ENCODE data around the gene PRKAG2. TPM values are rescaled to one million over a fixed set of nuclear protein-coding genes. Genes with fewer than 3 reads are reported as not detected.

Gene PRKAG2
- total and polyA plus RNA-seq, 10 donors, result 15.8 to 50.9 (median 32.8) TPM

GRCh38 chr7:151763420-151763984 lies 113.4 kb downstream of the PRKAG2 start:
- intact Hi-C loops (cut with DNase I; ENCODE audit: low total_unique reads), result loop anchor here (10.0 kb wide), 1 partner anchor 399 kb away; no protein-coding TSS in a partner anchor
- Histone ChIP-seq H3K27ac (no peak overlapping the region), H3K36me3 (peaks cover 0 to 21% (median 0%) of the 10 kb centered on the region in 6 donors), H3K4me1 (peaks cover 0 to 16% (median 4%) of the 10 kb centered on the region in 6 donors), H3K4me3 (no peak overlapping the region), H3K9me3 (peaks cover 0 to 8% (median 3%) of the 10 kb centered on the region in 8 donors), H3K27me3 (replicated peaks in 1 of 7) (no peaks in the 10 kb centered on the region)
- TF ChIP-seq CTCF (IDR thresholded peaks at IDR 0.05 in 8 of 11, conservative IDR thresholded peaks at IDR 0.05 in 3 of 11), result no peak
- TF ChIP-seq POLR2AphosphoS5 (IDR thresholded peaks at IDR 0.05), result no peak
- TF ChIP-seq POLR2A (IDR thresholded peaks at IDR 0.05), result no peak
- DNase-seq, result peak; percentile 53
- WGBS, 5 donors, result 86 to 90% (median 88%) methylated on average over 13 of the region's 13 CpGs

- no peaks in the 10 kb centered on the region for H3K27me3 ChIP-seq (replicated peaks in 1 of 7)
- peaks cover 0 to 8% (median 0%) of the 10 kb centered on the region in 6 donors for H3K4me1 ChIP-seq
- intact Hi-C loops (cut with DNase I; ENCODE audit: low total_unique reads), result loop anchor here (10.0 kb wide), 1 partner anchor 398 kb away; no protein-coding TSS in a partner anchor
- peaks cover 0 to 21% (median 0%) of the 10 kb centered on the region in 6 donors for H3K36me3 ChIP-seq
- TF ChIP-seq CTCF (IDR thresholded peaks at IDR 0.05 in 8 of 11, conservative IDR thresholded peaks at IDR 0.05 in 3 of 11) (no peak), POLR2A (IDR thresholded peaks at IDR 0.05) (no peak), POLR2AphosphoS5 (IDR thresholded peaks at IDR 0.05) (no peak)
- WGBS, 5 donors, result 87 to 95% (median 91%) methylated on average over 17 to 18 of the region's 18 CpGs
- H3K9me3 ChIP-seq, result peaks cover 0 to 8% (median 3%) of the 10 kb centered on the region in 8 donors
- no peak for DNase-seq
- H3K27ac ChIP-seq, result no peak overlapping the region
- no peak overlapping the region for H3K4me3 ChIP-seq
Observed at GRCh38 chr7:151762583-151763245, 114.2 kb downstream of the PRKAG2 start.

- peak; percentile 36 for DNase-seq
- intact Hi-C loops (cut with DNase I; ENCODE audit: low total_unique reads), result loop anchor here (10.0 kb wide), 1 partner anchor 397 kb away; no protein-coding TSS in a partner anchor
Observed at GRCh38 chr7:151761957-151762356, 115.0 kb downstream of the PRKAG2 start.

More at GRCh38 chr7:151761957-151762356, 115.0 kb downstream of the PRKAG2 start:
- TF ChIP-seq POLR2AphosphoS5 (IDR thresholded peaks at IDR 0.05), result no peak
- TF ChIP-seq CTCF (IDR thresholded peaks at IDR 0.05 in 8 of 11, conservative IDR thresholded peaks at IDR 0.05 in 3 of 11), result no peak
- TF ChIP-seq POLR2A (IDR thresholded peaks at IDR 0.05), result no peak
- peaks cover 0 to 6% (median 0%) of the 10 kb centered on the region in 6 donors for H3K4me1 ChIP-seq
- no peak overlapping the region for H3K27ac ChIP-seq
- H3K36me3 ChIP-seq, result peaks cover 0 to 15% (median 0%) of the 10 kb centered on the region in 6 donors
- 91 to 95% (median 93%) methylated on average over 9 of the region's 9 CpGs for WGBS, 5 donors
- no peak overlapping the region for H3K4me3 ChIP-seq
- no peaks in the 10 kb centered on the region for H3K27me3 ChIP-seq (replicated peaks in 1 of 7)
- peaks cover 0 to 8% (median 3%) of the 10 kb centered on the region in 8 donors for H3K9me3 ChIP-seq
